ENCODE measurements around the gene NEIL1. TPM values are rescaled to one million over a fixed set of nuclear protein-coding genes. Genes with fewer than 3 reads are reported as not detected.
A peak's percentile ranks its signal among the peaks of the same experiment; 100 is the strongest.

The NEIL1 gene
- total and polyA plus RNA-seq, 2 of the 8 experiments (the other 6 are each of a cell fraction or from before 2014, with no cell fraction given) = 10.4 to 10.9 TPM

DNA sequence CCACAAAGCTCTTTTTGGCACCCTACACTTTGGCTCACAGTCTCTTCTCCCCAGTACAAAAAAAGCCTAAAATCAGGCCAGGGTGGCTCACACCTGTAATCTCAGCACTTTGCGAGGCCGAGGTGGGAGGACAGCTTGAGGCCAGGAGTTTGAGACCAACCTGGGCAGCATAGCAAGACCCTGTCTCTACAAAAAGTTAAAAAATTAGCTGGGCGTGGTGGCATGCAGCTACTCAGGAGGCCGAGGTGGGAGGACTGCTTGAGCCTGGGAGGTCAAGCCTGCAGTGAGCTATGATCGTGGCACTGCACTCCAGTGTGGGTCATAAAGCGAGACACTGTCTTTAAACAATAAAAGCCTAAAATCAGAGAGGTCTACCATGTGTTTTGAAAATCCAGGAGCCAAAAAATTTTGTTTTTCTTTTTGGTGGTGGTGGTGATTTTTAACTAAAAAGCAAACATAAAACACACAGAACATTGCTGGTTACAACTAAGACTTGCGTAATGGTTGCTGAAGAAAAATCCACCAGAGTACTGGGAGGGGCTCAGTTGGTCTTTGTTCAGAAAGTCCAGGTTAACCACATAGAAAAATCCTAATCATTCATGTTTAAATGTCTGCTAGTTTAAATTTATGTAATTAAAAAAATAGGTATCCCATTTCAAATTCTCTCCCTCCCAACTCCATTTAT, 23.2 kb downstream of the NEIL1 start:
- TF ChIP-seq TBP (IDR thresholded peaks at IDR 0.05; ENCODE audit: low read depth, low read length) (no peak), SIN3A (conservative IDR thresholded peaks at IDR 0.05 in 1 of 2, IDR thresholded peaks at IDR 0.05 in 1 of 2; ENCODE audit: low read depth in 1 of 2, low read length in 2 of 2) (no peak), POU5F1 (IDR thresholded peaks at IDR 0.05; ENCODE audit: low read depth, low read length) (no peak), KDM1A (IDR thresholded peaks at IDR 0.05; ENCODE audit: borderline replicate concordance, low read length) (peak; percentile 74; the same call in 1 of the 2 replicates)
- peaks cover 0 to 4% (median 1%) of the 10 kb centered on the region in 4 experiments; a peak in 4 of 7 replicates for H3K4me1 ChIP-seq (replicated peaks in 1 of 4; ENCODE audit: control insufficient read depth in 3 of 4, insufficient read depth in 4 of 4, low read length in 3 of 4)
- H2AK5ac ChIP-seq (ENCODE audit: low read depth, low read length) = no peak overlapping the region
- H3K18ac ChIP-seq (ENCODE audit: extremely low read depth, low read length) = no peak overlapping the region
- H3K4me2 ChIP-seq (ENCODE audit: insufficient read depth in 1 of 2, low read depth in 2 of 2, low read length in 2 of 2) = peak overlapping the region; percentile 83 to 85; a peak in 3 of 4 replicates
- H3K79me1 ChIP-seq (ENCODE audit: low read depth, low read length) = no peaks in the 10 kb centered on the region; the same call in 1 of the 2 replicates
- H3K79me2 ChIP-seq (ENCODE audit: control insufficient read depth in 1 of 2, insufficient read depth in 2 of 2, low read length in 2 of 2) = no peaks in the 10 kb centered on the region; a peak in 1 of 4 replicates
- CTCF ChIA-PET (ENCODE audit: partially characterized antibody) = interaction anchor here (0.7 to 2.4 kb wide), 4 partner anchors 10 to 500 kb away, joined by 3 to 9 read pairs (median 4); no protein-coding TSS in a partner anchor
- no peak for DNase-seq (ENCODE audit: low read depth in 1 of 2, low spot score in 2 of 2)
- H4K91ac ChIP-seq (replicated peaks; ENCODE audit: insufficient read length, low read length) = no peak overlapping the region
- no peaks in the 10 kb centered on the region for H3K9me3 ChIP-seq (ENCODE audit: insufficient read depth in 2 of 2, low read depth in 1 of 2, low read length in 1 of 2)
- no peak overlapping the region for H3K14ac ChIP-seq (ENCODE audit: insufficient read length)
- no peak overlapping the region for H3K9ac ChIP-seq (replicated peaks in 1 of 4; ENCODE audit: extremely low read depth in 1 of 4, low read depth in 3 of 4, low read length in 3 of 4)
- WGBS, 2 experiments (ENCODE audit: extremely low coverage in 1 of 2, insufficient coverage in 1 of 2, insufficient read length in 1 of 2, insufficient replicate concordance in 2 of 2, low coverage in 1 of 2, low lambda C conversion rate in 2 of 2, missing lambda C conversion rate in 1 of 2) = 88% methylated on average over 7 of the region's 7 CpGs; no CpG with 5 or more reads in 1 of the 2 experiments
- H3K4ac ChIP-seq (replicated peaks; ENCODE audit: insufficient read length, low read depth, low read length) = no peak overlapping the region
- no peak overlapping the region for H3K56ac ChIP-seq (replicated peaks; ENCODE audit: insufficient read length, low read depth, low read length)
- no peak overlapping the region for H3K23ac ChIP-seq (ENCODE audit: insufficient read length)
- H2BK120ac ChIP-seq (replicated peaks; ENCODE audit: low read depth, low read length) = no peak overlapping the region
- H3K23me2 ChIP-seq (ENCODE audit: low read depth, low read length) = peaks cover 4% of the 10 kb centered on the region
- no peak overlapping the region for H4K5ac ChIP-seq (ENCODE audit: insufficient read length, low read depth, low read length)
- H3K27ac ChIP-seq (ENCODE audit: low read depth, low read length) = no peak overlapping the region
- H4K20me1 ChIP-seq (replicated peaks in 1 of 2; ENCODE audit: control insufficient read depth in 1 of 2, insufficient read depth in 2 of 2, low read length in 2 of 2) = peaks cover 0 to 4% of the 10 kb centered on the region in 2 experiments
- H3K36me3 ChIP-seq (ENCODE audit: control insufficient read depth in 2 of 4, insufficient read depth in 4 of 4, low read length in 3 of 4) = peaks cover 3 to 35% (median 27%) of the 10 kb centered on the region in 4 experiments; a peak in 7 of 8 replicates
- FAIRE-seq = no peak
- no peak overlapping the region for H2BK5ac ChIP-seq (ENCODE audit: low read depth, low read length)
- H2BK12ac ChIP-seq (ENCODE audit: low read depth, low read length) = no peak overlapping the region
- no peak overlapping the region for H2AFZ ChIP-seq (ENCODE audit: low read length)
- peak overlapping the region in 3 of 4 experiments; percentile 59 to 85 (median 82); a peak in 3 of 8 replicates for H3K4me3 ChIP-seq (ENCODE audit: extremely low read depth in 1 of 4, insufficient read depth in 2 of 4, low read depth in 3 of 4, low read length in 4 of 4)
- no peak overlapping the region for H4K8ac ChIP-seq (ENCODE audit: extremely low read depth, insufficient read depth, low read length)
- POLR2A ChIA-PET (ENCODE audit: partially characterized antibody) = interaction anchor here (0.6 to 5.2 kb wide), 8 partner anchors 9 to 318 kb away, joined by 3 to 40 read pairs (median 4); no protein-coding TSS in a partner anchor
- no peaks in the 10 kb centered on the region for H3K27me3 ChIP-seq (replicated peaks in 1 of 4; ENCODE audit: control insufficient read depth in 3 of 4, extremely low read depth in 1 of 4, insufficient read depth in 3 of 4, low read length in 3 of 4)
- no peak overlapping the region for H2BK15ac ChIP-seq (ENCODE audit: low read length)
- H2BK20ac ChIP-seq (ENCODE audit: low read length) = no peak overlapping the region
